HUES6 (cell line): ENCODE data around the gene LRRC8D.
A peak's percentile ranks its signal among the peaks of the same experiment; 100 is the strongest.

Experiments
- H3K27ac ChIP-seq: 2 replicates; pipeline ENCODE4 v1.7.0; 2013; ENCODE audit warnings: low read depth, mild to moderate bottlenecking, low read length, inconsistent platforms
- H3K27me3 ChIP-seq: 2 replicates; pipeline ENCODE4 v1.6.1; 2013; ENCODE audit warnings: low read length; ENCODE audit not compliant: control insufficient read depth, insufficient read depth
- H3K36me3 ChIP-seq: 2 replicates; pipeline ENCODE4 v1.6.1; 2013; ENCODE audit warnings: low read length; ENCODE audit not compliant: control insufficient read depth, insufficient read depth
- H3K4me1 ChIP-seq: 2 replicates; pipeline ENCODE4 v1.6.1; 2013; ENCODE audit warnings: low read length; ENCODE audit not compliant: control insufficient read depth, insufficient read depth
- H3K4me3 ChIP-seq: 2 replicates; pipeline ENCODE4 v1.5.1; 2013; ENCODE audit warnings: low read depth, low read length
- H3K9ac ChIP-seq: one replicate; pipeline ENCODE4 v1.6.1; 2013; ENCODE audit warnings: mild to moderate bottlenecking, low read length
- H3K9me3 ChIP-seq: 2 replicates; pipeline ENCODE4 v1.6.1; 2013; ENCODE audit warnings: low read depth, low read length; ENCODE audit not compliant: control insufficient read depth, insufficient read depth

LRRC8D gene

GRCh38 chr1:89833183-89834082 lies 12.6 kb downstream of the LRRC8D start:
- H3K27ac ChIP-seq: peak overlapping the region; percentile 7; the same call in 1 of the 2 replicates
- no peaks in the 10 kb centered on the region for H3K27me3 ChIP-seq
- peaks cover 65% of the 10 kb centered on the region for H3K4me1 ChIP-seq
- H3K36me3 ChIP-seq: no peaks in the 10 kb centered on the region
- H3K9ac ChIP-seq: peak overlapping the region; percentile 14
- no peaks in the 10 kb centered on the region for H3K9me3 ChIP-seq
- H3K4me3 ChIP-seq: no peak overlapping the region

- Histone ChIP-seq H3K27ac (no peak overlapping the region), H3K27me3 (no peaks in the 10 kb centered on the region), H3K4me1 (peaks cover 68% of the 10 kb centered on the region), H3K36me3 (no peaks in the 10 kb centered on the region), H3K9me3 (no peaks in the 10 kb centered on the region), H3K9ac (no peak overlapping the region), H3K4me3 (no peak overlapping the region)
Observed at GRCh38 chr1:89834083-89834704, 13.4 kb downstream of the LRRC8D start.

- H3K36me3 ChIP-seq: no peaks in the 10 kb centered on the region
- H3K9me3 ChIP-seq: no peaks in the 10 kb centered on the region
- no peak overlapping the region for H3K9ac ChIP-seq
- H3K4me3 ChIP-seq: peak overlapping the region; percentile 44; the same call in 1 of the 2 replicates
- H3K27ac ChIP-seq: no peak overlapping the region; the same call in 1 of the 2 replicates
- H3K27me3 ChIP-seq: no peaks in the 10 kb centered on the region
- peaks cover 73% of the 10 kb centered on the region for H3K4me1 ChIP-seq
Observed at GRCh38 chr1:89836252-89837035, 15.6 kb downstream of the LRRC8D start.

GRCh38 chr1:89837036-89837481 lies 16.2 kb downstream of the LRRC8D start:
- Histone ChIP-seq H3K27ac (peak overlapping the region; percentile 28; the same call in 1 of the 2 replicates), H3K4me3 (peak overlapping the region; percentile 44; the same call in 1 of the 2 replicates), H3K4me1 (peaks cover 70% of the 10 kb centered on the region), H3K9me3 (no peaks in the 10 kb centered on the region), H3K9ac (no peak overlapping the region), H3K36me3 (no peaks in the 10 kb centered on the region), H3K27me3 (no peaks in the 10 kb centered on the region)

GRCh38 chr1:89837510-89837909 lies 16.7 kb downstream of the LRRC8D start:
- H3K4me1 ChIP-seq: peaks cover 70% of the 10 kb centered on the region
- H3K4me3 ChIP-seq: peak overlapping the region; percentile 44; the same call in 1 of the 2 replicates
- H3K27me3 ChIP-seq: no peaks in the 10 kb centered on the region
- no peak overlapping the region for H3K9ac ChIP-seq
- no peaks in the 10 kb centered on the region for H3K9me3 ChIP-seq
- H3K36me3 ChIP-seq: no peaks in the 10 kb centered on the region
- peak overlapping the region; percentile 28; the same call in 1 of the 2 replicates for H3K27ac ChIP-seq

- Histone ChIP-seq H3K4me3 (no peak overlapping the region), H3K27me3 (no peaks in the 10 kb centered on the region), H3K9ac (no peak overlapping the region), H3K9me3 (no peaks in the 10 kb centered on the region), H3K4me1 (peaks cover 64% of the 10 kb centered on the region), H3K27ac (no peak overlapping the region), H3K36me3 (no peaks in the 10 kb centered on the region; the same call in 1 of the 2 replicates)
Observed at GRCh38 chr1:89839516-89839915, 18.7 kb downstream of the LRRC8D start.

GRCh38 chr1:89841507-89841906 lies 20.7 kb downstream of the LRRC8D start:
- peaks cover 13% of the 10 kb centered on the region for H3K36me3 ChIP-seq
- no peaks in the 10 kb centered on the region for H3K27me3 ChIP-seq
- peaks cover 50% of the 10 kb centered on the region for H3K4me1 ChIP-seq
- no peak overlapping the region for H3K9ac ChIP-seq
- H3K27ac ChIP-seq: no peak overlapping the region
- no peaks in the 10 kb centered on the region for H3K9me3 ChIP-seq
- H3K4me3 ChIP-seq: no peak overlapping the region

- Histone ChIP-seq H3K9ac (peak overlapping the region; percentile 54), H3K9me3 (no peaks in the 10 kb centered on the region), H3K27me3 (no peaks in the 10 kb centered on the region), H3K27ac (no peak overlapping the region), H3K36me3 (peaks cover 19% of the 10 kb centered on the region), H3K4me1 (peaks cover 37% of the 10 kb centered on the region), H3K4me3 (peak overlapping the region; percentile 70)
Observed at GRCh38 chr1:89842567-89843272, 21.9 kb downstream of the LRRC8D start.

GRCh38 chr1:89843273-89844130 lies 22.7 kb downstream of the LRRC8D start:
- peak overlapping the region; percentile 70 for H3K9ac ChIP-seq

More at GRCh38 chr1:89843273-89844130, 22.7 kb downstream of the LRRC8D start:
- Histone ChIP-seq H3K4me1 (peaks cover 33% of the 10 kb centered on the region), H3K9me3 (no peaks in the 10 kb centered on the region), H3K27ac (0 out of 2 replicates have a peak overlapping the region, but pooled peaks have one; percentile 5), H3K27me3 (no peaks in the 10 kb centered on the region), H3K36me3 (peaks cover 19% of the 10 kb centered on the region), H3K4me3 (peak overlapping the region; percentile 70)
